DMS53 treated with DMSO at 0.1 percent for 48 hours (cell line): ENCODE data around the gene CHRNA1.

Experiments
- DNase-seq: peaks from one replicate; lab custom pipeline; 2025; ENCODE audit not compliant: unreplicated experiment; lab: John Stamatoyannopoulos, UW

CHRNA1 gene

GRCh38 chr2:174761837-174762236 is 2.4 kb downstream of the CHRNA1 start:
- no peak for DNase-seq

GRCh38 chr2:174760845-174761473 is 3.3 kb downstream of the CHRNA1 start:
- DNase-seq: no peak

- DNase-seq: no peak
Observed at GRCh38 chr2:174759381-174760065, 4.7 kb downstream of the CHRNA1 start.

- no peak for DNase-seq
Observed at GRCh38 chr2:174756743-174757142, 7.5 kb downstream of the CHRNA1 start.

GRCh38 chr2:174753038-174753633 is 11.1 kb downstream of the CHRNA1 start:
- DNase-seq: no peak

- no peak for DNase-seq
Observed at GRCh38 chr2:174752403-174753037, 11.8 kb downstream of the CHRNA1 start.

GRCh38 chr2:174750923-174751441 is 13.3 kb downstream of the CHRNA1 start:
- DNase-seq: no peak

- DNase-seq: no peak
Observed at GRCh38 chr2:174749793-174750192, 14.5 kb downstream of the CHRNA1 start.

GRCh38 chr2:174748948-174749347 is 15.3 kb downstream of the CHRNA1 start:
- peak; percentile 61 for DNase-seq

GRCh38 chr2:174745142-174745541 is 19.1 kb downstream of the CHRNA1 start:
- DNase-seq: no peak

GRCh38 chr2:174744111-174744510 is 20.2 kb downstream of the CHRNA1 start:
- DNase-seq: no peak

- DNase-seq: no peak
Observed at GRCh38 chr2:174740721-174741120, 23.6 kb downstream of the CHRNA1 start.

- DNase-seq: no peak
Observed at GRCh38 chr2:174738841-174739240, 25.4 kb downstream of the CHRNA1 start.

GRCh38 chr2:174731546-174731945 is 32.7 kb downstream of the CHRNA1 start:
- DNase-seq: no peak

GRCh38 chr2:174730698-174731018 is 33.6 kb downstream of the CHRNA1 start:
- no peak for DNase-seq

GRCh38 chr2:174729797-174730697 is 34.2 kb downstream of the CHRNA1 start:
- DNase-seq: peak; percentile 54

- DNase-seq: no peak
Observed at GRCh38 chr2:174728096-174728495, 36.2 kb downstream of the CHRNA1 start.

- DNase-seq: no peak
Observed at GRCh38 chr2:174726212-174726611, 38.1 kb downstream of the CHRNA1 start.

- DNase-seq: no peak
Observed at GRCh38 chr2:174722942-174723592, 41.2 kb downstream of the CHRNA1 start.

- no peak for DNase-seq
Observed at GRCh38 chr2:174719016-174719415, 45.3 kb downstream of the CHRNA1 start.
